Peyer's patch (tissue), 4 donors: ENCODE data around the gene TPD52L3. TPM values are rescaled to one million over a fixed set of nuclear protein-coding genes. Genes with fewer than 3 reads are reported as not detected.

Experiments
- DNase-seq, 3 donors: peaks; one replicate each; pipeline ENCODE4 v3.0.0-alpha.2; 2017 to 2019
- H3K27ac ChIP-seq, 4 donors: fragments of 200-600 bp; sonication (generic); one replicate each; pipeline ENCODE4 v1.5.1; 2016 to 2019
- H3K27me3 ChIP-seq, 2 donors: fragments of 200-600 bp; sonication (generic); one replicate each; pipeline ENCODE4 v1.5.1; 2019
- H3K36me3 ChIP-seq, 3 donors: fragments of 200-600 bp; sonication (generic); one replicate each; pipeline ENCODE4 v1.5.1; 2016 to 2019
- H3K4me1 ChIP-seq, 4 donors: fragments of 200-600 bp; sonication (generic); one replicate each; pipeline ENCODE4 v1.5.1; 2016 to 2019
- H3K4me3 ChIP-seq, 4 donors: fragments of 200-600 bp; sonication (generic); 1 replicate in 3 of 4; 2 replicates in 1 of 4; pipeline ENCODE4 v1.5.1; 2016 to 2019; ENCODE audit warnings: mild to moderate bottlenecking in 1 of 4
- H3K9me3 ChIP-seq, 4 donors: fragments of 200-600 bp; sonication (generic); one replicate each; pipeline ENCODE4 v1.5.1; 2016 to 2019; ENCODE audit warnings: mild to moderate bottlenecking in 1 of 4
- POLR2A ChIP-seq, 2 donors: fragments of 450-650 bp; IDR thresholded peaks; one replicate each; pipeline ENCODE4 v1.5.1; 2017; ENCODE audit warnings: antibody characterized with exemption in 2 of 2, mild to moderate bottlenecking in 2 of 2, moderate library complexity in 2 of 2
- total RNA-seq, 4 donors: library from RNA; depleted of rRNA; stranded (reverse); fragments of >200 nt; gene quantifications; one replicate each; pipeline ENCODE4 v1.1.0, GENCODE V29; 2016
- TF ChIP-seq, protein P1 (sequence below), 6 experiments: fragments of 450-650 bp in 4 of 6; fragments of 200-600 bp in 2 of 6; sonication (generic) in 1 of 6; IDR thresholded peaks; one replicate each; pipeline ENCODE4 v1.5.1; 2017 to 2019; ENCODE audit warnings: antibody characterized with exemption in 6 of 6, mild to moderate bottlenecking in 3 of 6, moderate library complexity in 1 of 6

TPD52L3 gene
- total RNA-seq = not detected

DNA sequence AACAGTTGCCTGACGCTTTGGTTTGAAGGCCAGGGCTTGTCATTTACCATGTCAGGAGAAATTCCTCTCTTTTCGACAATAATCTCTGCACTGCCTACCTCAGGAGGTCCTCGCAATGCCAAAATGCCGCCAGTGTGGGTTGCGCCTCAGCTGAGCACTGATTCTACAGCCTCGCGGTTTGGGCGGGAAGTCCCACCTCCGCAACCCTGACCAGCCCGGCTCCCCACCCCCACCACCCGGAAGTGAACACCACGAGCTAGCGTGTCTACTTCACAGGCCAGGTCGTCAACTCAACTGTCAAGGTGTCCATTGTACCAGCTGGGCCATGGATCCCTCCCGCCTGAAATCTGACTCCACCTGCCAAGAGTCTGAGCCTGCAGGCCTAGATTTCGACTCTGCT lies at the start of gene TPD52L3:
Gene TPD52L3, plus strand, starts transcription at position 273 of the 400 bp plus-strand sequence. CDS start 221 bp downstream, outside the sequence.
- Histone ChIP-seq H3K27me3 (no peaks in the 10 kb centered on the region), H3K4me3 (no peak within 1 kb of the TSS), H3K27ac (no peak within 1 kb of the TSS), H3K9me3 (no peaks in the 10 kb centered on the region), H3K4me1 (no peaks in the 10 kb centered on the region), H3K36me3 (no peaks in the 10 kb centered on the region)
- TF ChIP-seq POLR2A (IDR thresholded peaks at IDR 0.05) = no peak
- TF ChIP-seq, protein P1, sequence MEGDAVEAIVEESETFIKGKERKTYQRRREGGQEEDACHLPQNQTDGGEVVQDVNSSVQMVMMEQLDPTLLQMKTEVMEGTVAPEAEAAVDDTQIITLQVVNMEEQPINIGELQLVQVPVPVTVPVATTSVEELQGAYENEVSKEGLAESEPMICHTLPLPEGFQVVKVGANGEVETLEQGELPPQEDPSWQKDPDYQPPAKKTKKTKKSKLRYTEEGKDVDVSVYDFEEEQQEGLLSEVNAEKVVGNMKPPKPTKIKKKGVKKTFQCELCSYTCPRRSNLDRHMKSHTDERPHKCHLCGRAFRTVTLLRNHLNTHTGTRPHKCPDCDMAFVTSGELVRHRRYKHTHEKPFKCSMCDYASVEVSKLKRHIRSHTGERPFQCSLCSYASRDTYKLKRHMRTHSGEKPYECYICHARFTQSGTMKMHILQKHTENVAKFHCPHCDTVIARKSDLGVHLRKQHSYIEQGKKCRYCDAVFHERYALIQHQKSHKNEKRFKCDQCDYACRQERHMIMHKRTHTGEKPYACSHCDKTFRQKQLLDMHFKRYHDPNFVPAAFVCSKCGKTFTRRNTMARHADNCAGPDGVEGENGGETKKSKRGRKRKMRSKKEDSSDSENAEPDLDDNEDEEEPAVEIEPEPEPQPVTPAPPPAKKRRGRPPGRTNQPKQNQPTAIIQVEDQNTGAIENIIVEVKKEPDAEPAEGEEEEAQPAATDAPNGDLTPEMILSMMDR (IDR thresholded peaks at IDR 0.05) = no peak
- DNase-seq = no peak

DNA sequence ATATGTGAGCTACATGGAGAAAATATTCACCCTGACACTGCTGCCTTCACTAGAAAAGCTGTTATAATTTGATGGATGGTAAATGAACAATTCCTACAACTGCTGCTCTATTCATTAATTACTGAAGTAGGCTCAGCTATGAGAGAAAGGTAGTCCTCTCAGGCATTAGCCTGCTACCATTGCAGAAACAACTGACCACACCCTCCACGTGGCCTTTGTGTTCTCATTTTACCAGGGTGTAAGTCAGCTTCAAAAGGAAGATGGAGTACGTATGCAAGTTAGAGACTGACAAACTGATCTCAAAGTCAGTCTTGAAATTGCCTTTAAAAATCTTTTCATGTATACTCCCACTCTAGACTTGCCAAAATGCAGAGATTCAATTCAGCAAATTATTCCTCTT lies 26.3 kb upstream of the TPD52L3 start:
- Histone ChIP-seq H3K4me3 (no peak overlapping the region), H3K27me3 (no peaks in the 10 kb centered on the region), H3K36me3 (no peaks in the 10 kb centered on the region), H3K27ac (no peak overlapping the region), H3K9me3 (no peaks in the 10 kb centered on the region), H3K4me1 (no peaks in the 10 kb centered on the region)
- no peak for DNase-seq
- no peak for TF ChIP-seq POLR2A (IDR thresholded peaks at IDR 0.05)
- TF ChIP-seq, protein P1 (IDR thresholded peaks at IDR 0.05) = no peak

DNA sequence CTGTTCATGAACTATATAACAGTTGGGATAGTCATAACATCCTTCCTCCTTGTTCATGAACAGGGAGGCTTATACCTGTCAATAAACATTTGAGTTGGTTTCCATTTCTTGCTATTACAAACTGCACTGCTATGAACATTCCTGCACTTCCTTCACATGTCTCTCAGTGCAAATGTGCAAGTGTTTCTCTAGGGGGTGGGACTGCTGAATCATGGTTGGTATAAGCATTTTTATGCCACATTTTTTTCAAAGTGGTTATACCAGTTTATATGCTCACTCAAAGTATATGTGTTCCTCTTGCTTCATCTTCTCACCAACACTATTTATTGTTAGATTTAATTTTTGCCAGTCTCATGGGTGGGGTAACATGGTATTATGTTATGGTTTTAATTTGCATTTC lies 25.8 kb upstream of the TPD52L3 start:
- H3K4me3 ChIP-seq = no peak overlapping the region
- no peak for TF ChIP-seq POLR2A (IDR thresholded peaks at IDR 0.05)
- TF ChIP-seq, protein P1 (IDR thresholded peaks at IDR 0.05) = no peak

DNA sequence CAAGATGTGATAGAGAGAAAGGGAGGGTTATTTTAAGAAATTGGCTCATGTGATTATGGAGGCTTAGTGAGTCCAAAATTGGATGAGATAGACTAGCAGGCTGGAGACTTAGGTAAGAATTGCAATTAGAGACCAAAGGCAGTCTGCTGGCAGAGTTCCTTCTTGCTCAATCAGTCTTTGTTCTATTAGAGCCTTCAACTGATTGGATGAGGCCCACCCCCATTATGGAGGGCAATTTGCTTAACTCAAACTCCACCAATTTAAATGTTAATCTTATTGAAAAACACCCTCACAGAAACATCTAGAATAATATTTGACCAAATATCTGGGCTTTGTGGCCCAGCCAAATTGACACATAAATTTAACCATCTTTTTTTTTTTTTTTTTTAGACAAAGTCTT lies 23.9 kb upstream of the TPD52L3 start:
- Histone ChIP-seq H3K4me3 (no peak overlapping the region), H3K27me3 (no peaks in the 10 kb centered on the region), H3K4me1 (no peaks in the 10 kb centered on the region), H3K9me3 (no peaks in the 10 kb centered on the region), H3K27ac (no peak overlapping the region), H3K36me3 (no peaks in the 10 kb centered on the region)
- TF ChIP-seq, protein P1 (IDR thresholded peaks at IDR 0.05) = no peak
- no peak for TF ChIP-seq POLR2A (IDR thresholded peaks at IDR 0.05)
- no peak for DNase-seq

More for the DNA sequence above, 25.8 kb upstream of the TPD52L3 start:
- no peaks in the 10 kb centered on the region for H3K4me1 ChIP-seq
- no peaks in the 10 kb centered on the region for H3K9me3 ChIP-seq
- H3K36me3 ChIP-seq = no peaks in the 10 kb centered on the region
- no peak for DNase-seq
- no peak overlapping the region for H3K27ac ChIP-seq
- no peaks in the 10 kb centered on the region for H3K27me3 ChIP-seq

DNA sequence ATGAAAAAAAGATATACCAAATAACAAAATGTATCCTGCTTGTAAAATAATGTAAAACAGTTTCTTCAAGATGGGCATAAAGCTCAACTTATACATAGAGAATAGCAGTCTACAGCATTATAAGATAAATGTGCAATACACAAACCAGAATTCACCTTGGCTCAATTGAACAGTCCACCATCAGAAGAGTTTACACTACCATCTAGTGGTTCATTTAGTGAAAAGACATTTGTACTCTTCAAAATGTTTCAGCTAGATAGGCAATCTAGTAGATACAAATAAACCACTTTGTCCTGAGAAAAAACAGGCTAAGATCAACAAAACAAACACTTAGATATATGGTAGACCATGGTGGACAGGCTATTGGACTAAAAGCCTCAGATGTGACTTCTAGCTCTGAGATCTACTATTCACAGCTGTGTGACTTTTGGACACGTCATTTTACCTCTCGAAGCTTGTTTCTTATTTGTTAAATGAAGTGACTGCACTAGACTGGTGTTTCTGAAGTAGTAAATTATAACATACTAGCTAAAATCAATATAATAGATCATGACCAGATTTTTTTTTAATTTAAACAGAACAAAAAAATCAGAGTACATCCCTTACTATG lies 22.1 kb upstream of the TPD52L3 start:
- no peak overlapping the region for H3K27ac ChIP-seq
- no peak overlapping the region for H3K4me3 ChIP-seq
- no peaks in the 10 kb centered on the region for H3K9me3 ChIP-seq
- no peaks in the 10 kb centered on the region for H3K27me3 ChIP-seq
- no peaks in the 10 kb centered on the region for H3K4me1 ChIP-seq
- DNase-seq = no peak
- TF ChIP-seq POLR2A (IDR thresholded peaks at IDR 0.05) = no peak
- TF ChIP-seq, protein P1 (IDR thresholded peaks at IDR 0.05) = peak in 4 of 6 experiments; percentile 28 to 84 (median 60)
- no peaks in the 10 kb centered on the region for H3K36me3 ChIP-seq
